HepG2 (cell line): ENCODE measurements around the gene LRRC15. TPM values are rescaled to one million over a fixed set of nuclear protein-coding genes. Genes with fewer than 3 reads are reported as not detected.

Experiments used
- ATAC-seq: fragments of 200-7000 bp; cut with Tn5 transposase; 3 replicates; pipeline ENCODE4 v1.9.1; 2020; ENCODE audit warnings: mild to moderate bottlenecking, moderate library complexity
- BruUV-seq: library from RNA; stranded (reverse); fragments of 400-500 nt; replicated peaks from 2 replicates; lab custom pipeline; 2021; lab: Mats Ljungman, UMichigan
- CTCF ChIA-PET: fragments of 300-600 bp; formaldehyde crosslinking; extraction: SDS; loops from one replicate; lab custom pipeline; 2021; ENCODE audit warnings: low total read pairs, inconsistent platforms, low intra/inter-chr PET ratio; lab: Yijun Ruan, JAX
- POLR2A ChIA-PET: fragments of 350-600 bp; sonication (Branson Sonifier 250); formaldehyde crosslinking; loops from one replicate; lab custom pipeline; 2020; ENCODE audit warnings: antibody characterized with exemption, inconsistent platforms; lab: Yijun Ruan, JAX
- DNase-seq: peaks from one replicate; pipeline ENCODE4 v3.0.0-alpha.2; 2015; ENCODE audit warnings: low spot score
- FAIRE-seq: peaks from 3 replicates; lab custom pipeline; 2011; peaks lifted over from hg19 to GRCh38; lab: Jason Lieb, UNC
- H2AFZ ChIP-seq: one replicate; pipeline ENCODE4 v1.6.1; 2011; ENCODE audit warnings: low read length, inconsistent platforms
- H3K27ac ChIP-seq: fragments of 300-600 bp; 3 replicates; pipeline ENCODE4 v1.8.0; 2011; ENCODE audit warnings: mixed run types, mild to moderate bottlenecking, mixed read lengths, low read length, inconsistent platforms; ENCODE audit not compliant: insufficient read depth; ENCODE audit errors: extremely low read length
- H3K27me3 ChIP-seq, 2 experiments: fragments of 200-600 bp in 1 of 2; 2 replicates in 1 of 2; 3 replicates in 1 of 2; pipeline versions ENCODE4 v1.6.0 to v1.8.0; 2011; ENCODE audit warnings: low read length in 2 of 2, mild to moderate bottlenecking in 2 of 2, moderate library complexity in 2 of 2, inconsistent platforms in 1 of 2; ENCODE audit not compliant: insufficient read depth in 2 of 2, control insufficient read depth in 1 of 2
- H3K36me3 ChIP-seq, 2 experiments: fragments of 200-600 bp in 1 of 2; replicated peaks in 1 of 2; 2 replicates in 1 of 2; 3 replicates in 1 of 2; pipeline versions ENCODE4 v1.5.1 to v1.8.0; 2011; ENCODE audit warnings: low read length in 2 of 2, inconsistent platforms in 1 of 2; ENCODE audit not compliant: insufficient read depth in 2 of 2, control insufficient read depth in 1 of 2
- H3K4me1 ChIP-seq: 2 replicates; pipeline ENCODE4 v1.5.1; 2012; ENCODE audit warnings: low read length, inconsistent platforms; ENCODE audit not compliant: insufficient read depth
- H3K4me2 ChIP-seq: 2 replicates; pipeline ENCODE4 v1.6.0; 2011; ENCODE audit warnings: low read depth, low read length, inconsistent platforms
- H3K4me3 ChIP-seq, 3 experiments: fragments of 200-600 bp in 1 of 3; sonication (generic), shearing (Covaris generic) in 1 of 3; replicated peaks in 1 of 3; 2 replicates each; pipeline ENCODE4 v1.5.1; 2011 to 2016; ENCODE audit warnings: low read length in 3 of 3, inconsistent platforms in 2 of 3, low read depth in 2 of 3, mild to moderate bottlenecking in 2 of 3, control low read depth in 1 of 3, mixed read lengths in 1 of 3; ENCODE audit not compliant: insufficient read depth in 1 of 3
- H3K79me2 ChIP-seq: one replicate; pipeline ENCODE4 v1.6.1; 2011; ENCODE audit warnings: low read length, inconsistent platforms; ENCODE audit not compliant: insufficient read depth
- H3K9ac ChIP-seq: 2 replicates; pipeline ENCODE4 v1.6.0; 2011; ENCODE audit warnings: mild to moderate bottlenecking, low read depth, low read length, inconsistent platforms; ENCODE audit not compliant: insufficient read depth
- H3K9me3 ChIP-seq: 2 replicates; pipeline ENCODE4 v1.5.1; 2012; ENCODE audit warnings: mild to moderate bottlenecking, low read length
- H4K20me1 ChIP-seq: 2 replicates; pipeline ENCODE4 v1.6.0; 2011; ENCODE audit warnings: inconsistent platforms, mild to moderate bottlenecking, low read length, moderate library complexity; ENCODE audit not compliant: insufficient read depth
- ATF3 ChIP-seq: sonication (generic); formaldehyde crosslinking; IDR thresholded peaks from 2 replicates; pipeline ENCODE4 v1.4.0; 2020; ENCODE audit warnings: missing genetic modification reagents
- FOXA1 ChIP-seq, 2 experiments: fragments of 450-650 bp in 1 of 2; sonication (generic) in 1 of 2; formaldehyde crosslinking in 1 of 2; IDR thresholded peaks; 2 replicates each; pipeline versions ENCODE4 v1.4.0 to v1.6.1; 2016 to 2020; ENCODE audit warnings: missing genetic modification reagents in 1 of 2
- HIC2 ChIP-seq: sonication (generic); formaldehyde crosslinking; IDR thresholded peaks from 2 replicates; pipeline ENCODE4 v1.9.0; 2022; ENCODE audit warnings: low read depth, missing genetic modification reagents
- HOXD1 ChIP-seq: sonication (generic); formaldehyde crosslinking; IDR thresholded peaks from 2 replicates; pipeline ENCODE4 v1.5.0; 2020; ENCODE audit warnings: missing genetic modification reagents
- MAFG ChIP-seq: sonication (generic); formaldehyde crosslinking; IDR thresholded peaks from 2 replicates; pipeline ENCODE4 v1.5.1; 2020; ENCODE audit warnings: mild to moderate bottlenecking, missing genetic modification reagents
- NBN ChIP-seq: fragments of 450-650 bp; conservative IDR thresholded peaks from 2 replicates; pipeline ENCODE4 v1.6.1; 2017
- NFE2 ChIP-seq: sonication (generic); formaldehyde crosslinking; IDR thresholded peaks from 2 replicates; pipeline ENCODE4 v1.4.0; 2020; ENCODE audit warnings: missing genetic modification reagents
- RFX5 ChIP-seq: IDR thresholded peaks from 2 replicates; pipeline ENCODE4 v1.6.1; 2011; ENCODE audit warnings: low read depth, low read length, improper control_type of control experiment
- SETDB1 ChIP-seq: sonication (generic); formaldehyde crosslinking; IDR thresholded peaks from 2 replicates; pipeline ENCODE4 v1.5.1; 2020; ENCODE audit warnings: missing genetic modification reagents, mild to moderate bottlenecking, borderline replicate concordance
- SIN3B ChIP-seq: fragments of 150-350 bp; IDR thresholded peaks from 2 replicates; pipeline ENCODE4 v1.6.1; 2014; ENCODE audit warnings: low read length
- ZBTB25 ChIP-seq: IDR thresholded peaks from 2 replicates; pipeline ENCODE4 v1.6.1; 2018; ENCODE audit warnings: missing genetic modification reagents
- ZBTB38 ChIP-seq: sonication (generic); formaldehyde crosslinking; IDR thresholded peaks from 2 replicates; pipeline ENCODE4 v1.5.1; 2020; ENCODE audit warnings: mild to moderate bottlenecking, missing genetic modification reagents
- ZMAT3 ChIP-seq: sonication (generic); formaldehyde crosslinking; conservative IDR thresholded peaks from 2 replicates; pipeline ENCODE4 v1.7.0; 2021; ENCODE audit warnings: missing genetic modification reagents
- ZNF12 ChIP-seq: sonication (generic); formaldehyde crosslinking; IDR thresholded peaks from 2 replicates; pipeline ENCODE4 v1.5.0; 2020; ENCODE audit warnings: missing genetic modification reagents
- ZNF468 ChIP-seq: sonication (generic); formaldehyde crosslinking; IDR thresholded peaks from 2 replicates; pipeline ENCODE4 v1.8.0; 2022; ENCODE audit warnings: mild to moderate bottlenecking, moderate library complexity, missing genetic modification reagents
- ZNF761 ChIP-seq: sonication (generic); formaldehyde crosslinking; conservative IDR thresholded peaks from 2 replicates; pipeline ENCODE4 v1.4.0; 2020; ENCODE audit warnings: mild to moderate bottlenecking, missing genetic modification reagents
- ZNF773 ChIP-seq: sonication (generic); formaldehyde crosslinking; IDR thresholded peaks from 2 replicates; pipeline ENCODE4 v1.4.0; 2020; ENCODE audit warnings: missing genetic modification reagents, borderline replicate concordance
- ZXDC ChIP-seq: sonication (generic); formaldehyde crosslinking; IDR thresholded peaks from 2 replicates; pipeline ENCODE4 v1.5.0; 2020; ENCODE audit warnings: mild to moderate bottlenecking, missing genetic modification reagents
- WGBS: methylation state at CpG from one replicate; pipeline ENCODE4 v1.1.6; 2017; ENCODE audit warnings: low lambda C conversion rate; 5-methylcytosine and 5-hydroxymethylcytosine counted together
- in situ Hi-C: cut with HindIII; loops from 2 replicates; pipeline ENCODE4 v1.10.0; 2017; ENCODE audit warnings: low pct_unique_long_range_greater_than_20kb; ENCODE audit not compliant: extremely low pct_ligation_motif_present
- intact Hi-C: fragments of 100-400 bp; cut with micrococcal nuclease; formaldehyde crosslinking; loops from one replicate; pipeline ENCODE4 v1.10.0; 2022; ENCODE audit not compliant: unreplicated experiment
- polyA plus RNA-seq, 8 experiments: library from polyadenylated mRNA; depleted of rRNA in 3 of 8; stranded (reverse) in 7 of 8; unstranded in 1 of 8; fragments of >200 nt; fragmentation: Illumina TruSeq in 4 of 8; extraction: Trizol in 4 of 8; gene quantifications; 2 replicates each; pipeline versions ENCODE4 v1.2.1 to v1.2.3, GENCODE V29; 2011 to 2016; ENCODE audit warnings: low read depth in 4 of 8, missing spikeins in 1 of 8, mixed read lengths in 1 of 8; ENCODE audit not compliant: insufficient read depth in 1 of 8
- total RNA-seq, 5 experiments: library from RNA; depleted of rRNA; stranded (reverse); fragments of >200 nt; fragmentation: Illumina TruSeq; extraction: Trizol; gene quantifications; 2 replicates each; pipeline ENCODE4 v1.2.3, GENCODE V29; 2016; ENCODE audit warnings: low read depth in 1 of 5
- TF ChIP-seq, protein P1 (sequence below): sonication (generic); formaldehyde crosslinking; IDR thresholded peaks from 2 replicates; pipeline ENCODE4 v1.8.0; 2022; ENCODE audit warnings: mild to moderate bottlenecking, missing genetic modification reagents, moderate library complexity

The LRRC15 gene
- total and polyA plus RNA-seq, 2 of the 13 experiments (the other 11 are each of a cell fraction or from before 2014, with no cell fraction given) = not detected

GRCh38 chr3:194322678-194323211, 46.8 kb downstream of the LRRC15 start:
- FAIRE-seq (no peak), DNase-seq (peak; percentile 50), ATAC-seq (no peak)
- H3K27me3 ChIP-seq = no peaks in the 10 kb centered on the region
- H3K36me3 ChIP-seq = no peaks in the 10 kb centered on the region
- peak overlapping the region; percentile 8; the same call in 1 of the 2 replicates for H3K4me2 ChIP-seq
- peaks cover 10% of the 10 kb centered on the region; the same call in 1 of the 2 replicates for H3K9me3 ChIP-seq
- H2AFZ ChIP-seq = no peak overlapping the region
- no TSS peak for BruUV-seq
- no peaks in the 10 kb centered on the region for H3K79me2 ChIP-seq
- ChIA-PET POLR2A (interaction anchor here (0.6 to 1.4 kb wide), 3 partner anchors 10 to 187 kb away, joined by 3 read pairs; partner anchors contain the start of gene HES1), CTCF (no interaction called here)
- peaks cover 87% of the 10 kb centered on the region for H3K4me1 ChIP-seq
- H3K4me3 ChIP-seq = no peak overlapping the region; a peak in 1 of 6 replicates
- intact Hi-C loops (no loop called here), in situ Hi-C loops (loop anchor here (25.0 kb wide), 1 partner anchor 660 kb away; no protein-coding TSS in a partner anchor)
- no peaks in the 10 kb centered on the region for H4K20me1 ChIP-seq
- 74% methylated on average over 16 of the region's 18 CpGs for WGBS
- no peak overlapping the region for H3K27ac ChIP-seq
- no peak overlapping the region for H3K9ac ChIP-seq
- no peak for TF ChIP-seq ZNF12 (CRISPR knock-in tag)
- TF ChIP-seq ZXDC (CRISPR knock-in tag) = no peak
- no peak for TF ChIP-seq ZMAT3
- TF ChIP-seq ZNF468 = no peak
- TF ChIP-seq MAFG = no peak
- TF ChIP-seq RFX5 = no peak
- no peak for TF ChIP-seq ATF3
- TF ChIP-seq HIC2 (CRISPR knock-in tag) = peak; percentile 45; the same call in 1 of the 2 replicates
- TF ChIP-seq ZNF773 (CRISPR knock-in tag) = no peak
- TF ChIP-seq ZNF761 = no peak
- no peak for TF ChIP-seq NBN
- TF ChIP-seq ZBTB38 (CRISPR knock-in tag) = peak; percentile 92
- TF ChIP-seq NFE2 (CRISPR knock-in tag) = 0 out of 2 replicates have a peak, but pooled peaks have one; percentile 48
- no peak for TF ChIP-seq SETDB1 (CRISPR knock-in tag)
- no peak for TF ChIP-seq FOXA1 (IDR thresholded peaks at IDR 0.05)
- TF ChIP-seq FOXA1 (CRISPR knock-in tag; IDR thresholded peaks at IDR 0.05) = no peak
- TF ChIP-seq ZBTB25 (CRISPR knock-in tag) = no peak
- TF ChIP-seq, protein P1, sequence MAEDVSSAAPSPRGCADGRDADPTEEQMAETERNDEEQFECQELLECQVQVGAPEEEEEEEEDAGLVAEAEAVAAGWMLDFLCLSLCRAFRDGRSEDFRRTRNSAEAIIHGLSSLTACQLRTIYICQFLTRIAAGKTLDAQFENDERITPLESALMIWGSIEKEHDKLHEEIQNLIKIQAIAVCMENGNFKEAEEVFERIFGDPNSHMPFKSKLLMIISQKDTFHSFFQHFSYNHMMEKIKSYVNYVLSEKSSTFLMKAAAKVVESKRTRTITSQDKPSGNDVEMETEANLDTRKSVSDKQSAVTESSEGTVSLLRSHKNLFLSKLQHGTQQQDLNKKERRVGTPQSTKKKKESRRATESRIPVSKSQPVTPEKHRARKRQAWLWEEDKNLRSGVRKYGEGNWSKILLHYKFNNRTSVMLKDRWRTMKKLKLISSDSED (CRISPR knock-in tag) = no peak
- no peak for TF ChIP-seq HOXD1 (CRISPR knock-in tag)
- no peak for TF ChIP-seq SIN3B
